HuH-7 (cell line): ENCODE results near the gene CPLANE2.
"Not testable (repeated sequence)": the region's sequence is repeated elsewhere in the genome, so short reads cannot be mapped to it uniquely, and the experiment has no call there.

ENCODE experiments used
- DNase-seq: peaks from one replicate; pipeline ENCODE4 v3.0.0; 2011; ENCODE audit warnings: low spot score

The CPLANE2 gene

DNA sequence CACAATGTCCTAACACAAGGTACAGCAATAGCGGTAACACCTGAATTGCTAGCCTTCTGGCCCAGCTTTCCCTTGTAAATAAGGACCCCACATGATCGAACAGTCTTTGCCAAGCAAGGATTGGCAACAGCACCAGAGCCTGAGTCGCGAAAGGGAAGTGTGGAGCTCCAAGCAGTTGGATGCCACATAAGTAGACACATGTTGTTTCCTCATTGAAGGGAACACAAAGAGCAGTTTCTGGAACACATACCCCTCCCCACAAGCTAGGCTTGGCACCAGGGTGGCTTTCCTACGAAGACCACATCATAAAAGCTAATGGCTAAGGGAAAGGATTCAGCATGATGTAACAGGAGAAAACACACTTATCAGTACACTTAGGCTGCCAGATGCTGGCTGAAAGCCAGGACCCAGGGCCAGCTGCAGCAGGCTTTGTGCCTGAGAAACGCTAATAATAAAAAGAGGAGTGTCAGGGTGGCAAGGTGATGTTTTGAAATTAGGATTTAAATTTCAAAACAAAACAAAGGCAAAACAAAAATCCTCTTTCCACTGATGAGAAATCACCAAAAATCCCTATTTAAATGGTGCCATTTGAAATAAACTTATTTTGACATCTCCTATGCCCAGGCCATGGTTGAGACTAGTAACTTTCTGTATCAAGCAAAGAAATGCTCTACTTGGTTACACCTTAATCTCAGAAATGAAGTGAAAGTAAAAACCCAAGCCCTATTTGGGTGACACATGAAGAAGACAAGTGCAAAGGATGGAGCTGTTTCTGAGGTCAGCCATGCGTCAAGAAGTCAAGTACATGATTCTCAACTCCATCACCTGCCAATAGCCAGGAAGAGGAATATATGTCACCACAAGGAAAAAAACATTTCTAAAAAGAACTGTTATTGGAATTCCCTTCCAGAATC is 11.9 kb upstream of the CPLANE2 start:
- DNase-seq = peak; percentile 37

DNA sequence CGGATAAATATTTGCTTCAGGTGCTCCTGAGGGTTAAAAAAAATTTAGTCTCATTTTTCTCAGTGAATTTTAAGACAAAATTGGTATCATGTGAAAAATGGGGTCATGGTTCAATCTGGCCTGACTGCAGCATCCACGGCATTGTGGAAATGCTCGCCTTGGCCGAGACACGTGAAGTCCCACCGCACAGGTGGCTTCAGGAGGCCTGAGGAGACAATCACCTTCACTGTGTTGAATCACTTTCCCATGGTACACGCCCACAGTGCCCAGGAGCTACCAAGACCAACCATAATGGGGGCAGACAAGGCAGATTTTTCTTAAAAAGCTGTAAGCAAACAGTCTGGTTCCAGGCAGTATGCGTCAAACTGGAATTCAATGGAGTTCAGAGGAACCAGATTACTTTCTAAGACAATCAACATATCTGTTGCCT is 11.0 kb upstream of the CPLANE2 start:
- no peak for DNase-seq

DNA sequence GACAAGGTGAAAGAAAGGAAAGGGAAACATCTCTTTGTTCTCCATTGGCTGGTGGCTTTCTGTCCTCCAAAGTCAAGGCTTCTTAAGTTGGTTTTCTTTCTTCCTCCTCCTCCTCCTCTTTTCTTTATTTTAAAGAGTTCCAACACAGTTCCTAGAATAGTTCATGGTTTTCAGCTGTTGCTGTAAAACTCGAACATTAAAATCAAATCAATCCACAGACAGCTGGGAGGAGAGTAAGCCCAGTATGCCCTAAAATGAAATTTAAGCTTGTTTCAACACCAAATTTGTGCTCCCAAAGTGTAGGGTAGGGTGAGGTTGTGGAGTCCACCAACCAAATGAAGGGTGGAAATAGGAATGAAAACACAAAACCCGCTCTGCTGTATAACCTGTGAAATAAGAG is 10.5 kb upstream of the CPLANE2 start:
- DNase-seq = no peak

DNA sequence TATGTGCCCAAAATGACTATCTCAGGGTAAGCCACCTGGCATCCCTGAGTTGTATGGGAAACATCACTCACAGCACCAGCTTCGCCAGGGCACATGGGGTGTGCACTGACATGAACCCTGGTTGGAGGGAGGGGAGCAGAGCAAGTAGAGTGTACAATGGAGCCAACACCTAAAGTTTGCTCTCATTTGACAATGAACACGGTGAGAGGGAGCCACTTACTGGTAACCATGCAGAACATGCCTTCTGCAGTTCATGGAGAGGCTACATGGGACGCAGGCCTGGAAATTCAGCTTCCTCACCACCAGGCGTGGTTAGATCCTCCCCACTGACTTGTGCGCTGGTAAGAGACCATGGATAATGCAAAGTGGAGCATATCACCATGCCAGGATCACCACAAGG is 10.0 kb upstream of the CPLANE2 start:
- DNase-seq = no peak

DNA sequence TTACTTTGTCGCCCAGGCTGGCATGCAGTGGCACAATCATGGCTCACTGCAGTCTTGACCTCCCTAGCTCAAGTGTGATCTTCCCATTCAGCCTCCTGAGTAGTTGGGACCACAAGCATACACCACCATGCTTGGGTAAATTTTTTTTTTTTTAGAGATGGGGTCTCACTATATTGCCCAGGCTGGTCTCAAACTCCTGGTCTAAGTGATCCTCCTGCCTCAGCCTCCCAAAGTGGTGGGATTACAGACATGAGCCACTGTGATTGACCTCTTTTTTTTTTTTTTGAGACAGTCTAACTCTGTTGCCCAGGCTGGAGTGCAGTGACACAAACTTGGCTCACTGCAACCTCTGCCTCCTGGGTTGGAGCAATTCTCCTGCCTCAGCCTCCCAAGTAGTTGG is 9.3 kb upstream of the CPLANE2 start:
- DNase-seq = not testable (repeated sequence)

DNA sequence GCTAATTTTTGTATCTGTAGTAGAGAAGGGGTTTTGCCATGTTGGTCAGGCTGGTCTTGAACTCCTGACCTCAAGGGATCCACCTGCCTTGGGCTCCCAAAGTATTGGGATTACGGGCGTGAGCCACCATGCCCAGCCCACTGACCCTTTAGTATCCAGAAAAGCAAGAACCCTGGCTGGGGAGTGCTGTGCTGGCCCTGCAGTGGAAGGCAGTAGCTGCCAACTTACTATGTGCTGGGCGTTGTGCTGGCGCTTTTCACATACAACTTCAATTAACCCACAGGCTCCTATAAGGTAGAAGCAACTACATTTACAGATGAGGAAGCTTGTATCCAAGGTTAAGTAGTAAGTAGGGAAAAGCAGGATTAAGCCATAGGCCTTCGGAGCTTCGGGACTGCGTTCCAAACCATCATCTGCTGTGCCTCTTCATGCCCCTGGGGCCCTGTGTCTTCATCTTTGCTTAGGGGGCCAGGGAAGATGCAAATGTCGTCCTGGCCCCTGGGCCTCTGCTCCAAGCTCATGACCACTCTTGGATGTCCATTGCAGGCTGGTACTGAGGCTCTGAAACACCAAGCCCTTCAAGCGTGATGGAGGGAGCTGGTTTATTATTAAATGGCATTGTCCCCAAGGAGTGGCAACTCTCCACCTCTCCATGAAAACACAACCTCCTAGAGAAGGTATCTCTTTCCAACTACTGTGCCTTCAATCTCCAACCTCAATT is 8.7 kb upstream of the CPLANE2 start:
- DNase-seq = no peak

DNA sequence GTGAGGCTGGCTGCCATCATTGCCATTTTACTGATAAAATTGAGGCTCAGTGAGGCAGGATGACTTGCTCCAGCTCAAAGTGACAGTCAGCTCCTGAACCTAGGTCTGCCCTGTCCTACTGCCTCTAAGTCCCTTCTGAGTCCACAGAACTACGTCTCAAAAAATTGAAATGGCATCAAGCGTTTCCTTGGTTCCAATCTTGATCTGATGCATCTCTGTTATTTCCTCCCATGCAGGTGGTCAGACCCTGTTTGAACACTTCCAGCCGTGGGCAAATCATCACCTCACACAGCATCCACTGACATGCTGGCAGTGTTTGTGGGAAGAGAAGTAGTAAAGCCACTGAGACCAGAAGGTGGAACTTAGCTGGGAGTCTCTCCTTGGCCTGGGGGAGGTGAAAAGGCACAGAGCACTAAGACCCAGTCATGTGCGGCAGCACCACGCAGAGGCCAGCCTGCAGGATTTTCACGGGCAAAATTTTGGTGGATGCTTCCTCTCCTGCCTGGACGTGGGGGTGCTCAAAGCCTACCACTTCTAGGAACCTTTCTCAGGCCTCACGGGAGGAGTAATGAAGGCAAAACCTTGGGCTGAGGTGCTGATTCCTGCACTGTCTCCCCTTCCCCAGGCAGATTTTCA is 7.8 kb upstream of the CPLANE2 start:
- DNase-seq = no peak

DNA sequence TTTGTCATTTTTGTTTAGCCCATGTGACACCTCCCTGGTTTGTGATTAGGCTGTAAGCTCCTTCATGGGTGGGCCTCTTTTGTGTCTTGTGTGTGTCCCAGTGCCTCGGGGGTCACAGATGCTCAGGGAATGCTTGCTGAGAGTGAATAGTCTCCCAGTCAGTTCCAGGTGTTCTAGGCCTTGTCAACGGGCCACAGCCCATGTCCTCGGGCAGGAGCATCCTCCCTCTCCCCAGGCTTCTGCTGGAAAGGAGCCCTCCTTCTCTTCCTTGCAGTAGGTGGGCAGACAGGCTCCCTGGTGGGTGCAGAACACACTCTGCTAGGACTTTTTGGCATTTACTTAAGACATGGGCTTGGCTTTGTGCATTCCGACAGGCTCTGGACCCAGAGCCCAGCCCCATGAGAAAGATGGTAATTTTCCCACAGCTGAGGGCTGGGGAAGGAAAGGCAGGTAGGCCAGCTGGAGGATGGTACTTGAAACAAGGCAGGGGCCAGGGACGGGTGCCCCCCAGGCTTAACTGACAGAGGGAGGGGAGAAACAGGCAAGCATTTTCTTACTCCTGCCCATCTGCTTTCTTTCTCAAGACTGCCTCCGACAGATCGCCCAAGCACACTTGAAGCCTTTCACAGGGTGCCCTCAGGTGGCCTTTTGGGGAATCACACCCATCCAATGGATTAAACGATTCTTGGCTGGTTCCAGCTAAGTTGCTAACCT is 7.1 kb upstream of the CPLANE2 start:
- DNase-seq = peak; percentile 63

DNA sequence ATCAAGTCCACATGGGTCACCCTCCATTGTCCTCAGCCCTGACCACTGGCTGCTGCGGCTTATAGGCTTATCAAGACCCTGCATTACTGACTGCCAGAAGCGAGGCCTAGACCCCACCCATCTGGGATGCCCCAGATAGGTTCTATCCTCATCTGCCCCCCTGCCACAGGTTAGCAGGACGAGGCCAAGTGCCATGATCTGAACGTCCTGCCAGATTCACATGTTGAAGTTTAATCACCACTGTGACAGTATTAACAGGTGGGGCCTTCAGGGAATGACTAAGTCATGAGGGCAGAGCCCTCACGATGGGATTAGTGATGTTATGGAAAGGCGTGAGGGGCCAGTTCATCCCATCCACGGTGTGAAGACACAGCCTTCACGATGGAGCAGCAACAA is 6.2 kb upstream of the CPLANE2 start:
- no peak for DNase-seq

DNA sequence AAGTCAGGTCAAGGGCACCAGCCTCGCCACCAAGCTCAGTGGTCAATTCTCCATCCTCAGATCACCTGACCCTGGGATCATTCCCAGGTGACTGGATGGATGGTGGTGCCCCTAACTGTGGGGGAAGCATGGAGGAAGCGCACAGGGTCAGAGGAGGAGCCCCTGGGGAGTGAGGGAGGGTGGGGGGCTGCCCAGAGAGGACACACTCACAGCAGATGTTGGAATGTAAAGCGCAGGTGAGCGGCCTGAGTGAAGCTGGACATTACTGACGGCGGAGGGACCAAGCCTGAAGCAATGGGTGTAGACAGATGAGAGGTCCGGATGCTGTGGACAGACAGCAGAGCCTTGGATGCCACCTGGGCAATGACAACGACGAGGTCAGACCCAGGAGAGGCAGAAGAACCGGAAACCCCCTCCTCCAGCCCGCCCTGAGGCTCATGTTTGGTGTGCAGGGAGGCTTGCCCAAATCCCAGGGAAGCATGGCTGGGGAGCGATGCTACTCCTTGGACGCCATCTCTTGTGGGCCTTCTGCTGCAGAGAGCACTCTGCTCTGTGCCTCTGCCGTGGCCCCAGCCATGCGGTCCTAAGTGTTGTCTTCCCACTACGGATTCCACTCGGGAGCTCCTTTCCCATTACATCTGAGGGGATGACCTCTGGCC is 5.7 kb upstream of the CPLANE2 start:
- no peak for DNase-seq

DNA sequence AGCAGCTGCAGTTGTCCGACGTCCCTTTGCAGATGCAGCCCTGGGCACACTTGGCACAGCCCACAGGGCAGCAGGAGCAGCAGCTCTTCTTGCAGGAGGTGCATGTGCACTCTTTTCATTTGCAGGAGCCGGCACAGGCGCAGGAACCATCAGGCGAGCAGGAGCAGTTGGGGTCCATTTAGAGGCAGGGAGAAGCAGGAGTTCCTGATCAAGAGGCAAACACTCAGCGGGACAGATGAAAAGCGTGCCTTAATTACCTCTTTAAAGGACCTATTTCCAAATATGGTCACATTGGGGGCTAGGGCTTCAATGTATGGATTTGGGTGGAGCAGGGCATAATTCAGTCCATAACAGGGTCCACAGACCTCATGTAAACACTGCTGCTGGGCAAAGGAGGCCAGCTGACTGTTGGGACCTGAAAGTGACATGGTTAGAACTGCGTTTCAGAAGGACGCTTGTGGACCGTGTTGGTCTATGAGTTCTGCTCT is 4.3 kb upstream of the CPLANE2 start:
- DNase-seq = no peak

DNA sequence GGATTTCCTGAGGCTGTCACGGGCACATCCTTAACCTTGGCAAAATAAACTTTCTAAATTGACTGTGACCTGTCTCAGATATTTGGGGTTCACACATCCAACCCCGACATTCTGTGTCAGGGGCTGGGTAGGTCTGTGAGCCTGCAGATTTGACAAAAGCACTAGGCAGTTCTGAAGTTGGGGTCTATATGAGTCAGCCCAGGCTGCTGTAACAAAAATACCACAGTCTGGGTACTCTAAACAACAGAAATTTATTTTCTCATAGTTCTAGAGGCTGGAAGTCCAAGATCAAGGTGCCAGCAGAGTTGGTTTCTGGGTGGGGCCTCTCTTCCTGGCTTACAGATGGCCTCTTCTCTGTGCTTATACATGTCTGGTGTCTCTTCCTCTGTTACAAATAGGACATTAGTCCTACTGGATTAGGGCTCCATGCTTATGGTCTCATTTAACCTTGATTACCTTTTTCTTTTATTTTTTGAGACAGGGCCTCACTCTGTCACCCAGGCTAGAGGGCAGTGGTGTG is 3.0 kb upstream of the CPLANE2 start:
- no peak for DNase-seq

DNA sequence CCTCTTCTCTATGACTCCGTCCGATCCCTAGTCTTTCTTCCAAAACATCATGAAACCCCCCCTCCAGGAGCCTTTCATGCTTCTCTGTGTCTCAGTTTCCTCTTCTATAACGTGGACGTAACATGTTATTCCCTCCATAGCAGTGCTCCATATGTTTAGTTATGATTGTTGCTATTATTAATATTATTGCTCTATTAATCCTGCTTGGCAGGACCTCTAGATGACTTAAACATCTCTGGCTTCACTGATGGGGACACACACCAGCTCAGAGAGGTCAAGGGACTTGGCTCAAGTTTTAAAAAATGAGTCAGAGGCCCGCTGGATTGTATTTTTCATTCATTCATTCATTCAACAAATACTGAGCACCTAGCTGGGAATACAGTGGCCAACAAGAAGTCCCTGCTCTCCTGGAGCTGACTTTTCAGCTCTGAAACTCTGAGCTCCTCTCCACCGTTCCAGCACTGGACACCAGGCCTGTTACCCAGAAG is 404 bp upstream of the CPLANE2 start:
- no peak for DNase-seq

DNA sequence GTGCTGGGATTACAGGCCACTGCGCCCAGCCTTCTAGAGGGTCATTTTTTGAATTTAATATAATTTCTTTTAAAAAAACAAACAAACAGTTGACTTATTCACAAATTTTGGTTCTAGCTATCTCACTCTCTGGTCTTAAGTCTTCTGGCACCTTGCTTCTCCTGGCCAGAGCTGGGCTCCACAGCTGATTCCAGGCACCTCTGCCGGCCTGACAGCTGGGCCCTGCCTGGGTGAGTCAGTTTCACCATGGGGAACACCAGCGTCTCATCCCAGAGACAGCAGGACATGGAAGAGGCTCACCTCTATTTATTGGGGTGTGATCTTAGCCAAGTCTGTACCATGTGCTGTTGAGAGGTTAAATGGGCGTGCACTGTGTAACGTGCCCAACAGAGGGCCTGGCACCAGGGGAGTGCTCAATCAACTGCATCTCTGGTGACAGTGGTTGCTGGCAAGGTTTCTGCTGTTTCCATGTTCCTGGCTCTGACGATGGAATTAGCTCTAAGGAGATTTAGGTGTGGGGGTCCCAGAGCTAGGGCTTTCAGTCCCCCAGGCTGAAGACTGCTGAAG is 956 bp downstream of the CPLANE2 start:
- DNase-seq = peak; percentile 40

DNA sequence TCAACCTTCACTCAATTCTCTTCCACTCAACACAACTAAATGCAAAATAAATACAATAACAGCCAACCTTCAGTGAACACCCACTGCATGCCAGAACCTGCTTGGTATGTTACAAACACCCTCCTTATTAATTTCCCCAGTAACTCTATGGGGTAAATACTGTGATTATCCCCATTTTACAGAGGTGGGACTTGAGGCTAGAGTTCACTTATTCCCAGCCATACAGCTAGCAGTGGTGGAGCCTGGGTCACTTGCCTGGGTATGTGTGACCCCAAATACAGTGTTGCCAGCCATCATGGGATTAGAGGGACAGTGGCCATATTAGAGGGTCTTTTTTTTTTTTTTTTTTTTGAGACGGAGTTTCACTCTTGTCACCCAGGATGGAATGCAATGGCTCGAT is 1.6 kb downstream of the CPLANE2 start:
- DNase-seq = no peak

DNA sequence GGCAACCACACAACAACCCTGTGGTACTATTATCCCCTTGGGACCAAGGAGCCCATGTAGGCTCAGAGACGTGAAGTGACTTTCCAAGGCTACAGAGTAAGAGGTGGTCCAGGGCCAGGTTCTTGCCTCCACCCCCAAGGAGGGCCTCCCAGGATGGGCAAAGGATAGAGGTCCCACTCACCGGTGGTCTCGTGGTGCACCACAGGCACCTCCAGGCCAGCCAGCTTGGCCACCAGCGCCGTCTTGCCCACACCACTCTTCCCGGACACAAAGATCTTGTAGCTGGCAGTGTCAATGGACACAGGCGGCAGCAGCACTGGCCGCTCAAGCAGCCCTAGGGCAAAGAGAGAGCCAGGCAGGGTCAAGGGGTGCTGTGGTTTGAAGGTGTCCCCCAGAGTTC is 3.6 kb downstream of the CPLANE2 start:
- no peak for DNase-seq

DNA sequence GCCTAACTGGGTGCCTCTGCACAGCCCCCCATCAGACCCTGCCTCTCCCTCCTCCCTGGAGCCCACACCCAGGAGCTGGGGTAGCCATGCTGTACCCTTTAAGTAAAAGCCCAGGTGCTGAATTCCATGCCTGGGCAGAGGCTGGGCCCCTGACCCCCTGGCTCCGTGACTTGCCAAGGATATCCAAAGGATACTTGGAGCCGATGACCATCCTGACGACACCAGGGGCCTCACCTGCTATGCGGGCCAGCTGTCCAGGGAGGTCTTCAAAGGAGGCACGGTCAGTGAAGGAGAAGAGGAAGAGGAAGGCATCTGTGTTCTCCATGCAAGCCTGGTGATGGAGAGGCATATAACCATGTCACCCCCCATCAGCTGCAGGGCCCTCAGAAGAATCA is 4.7 kb downstream of the CPLANE2 start:
- DNase-seq = no peak

DNA sequence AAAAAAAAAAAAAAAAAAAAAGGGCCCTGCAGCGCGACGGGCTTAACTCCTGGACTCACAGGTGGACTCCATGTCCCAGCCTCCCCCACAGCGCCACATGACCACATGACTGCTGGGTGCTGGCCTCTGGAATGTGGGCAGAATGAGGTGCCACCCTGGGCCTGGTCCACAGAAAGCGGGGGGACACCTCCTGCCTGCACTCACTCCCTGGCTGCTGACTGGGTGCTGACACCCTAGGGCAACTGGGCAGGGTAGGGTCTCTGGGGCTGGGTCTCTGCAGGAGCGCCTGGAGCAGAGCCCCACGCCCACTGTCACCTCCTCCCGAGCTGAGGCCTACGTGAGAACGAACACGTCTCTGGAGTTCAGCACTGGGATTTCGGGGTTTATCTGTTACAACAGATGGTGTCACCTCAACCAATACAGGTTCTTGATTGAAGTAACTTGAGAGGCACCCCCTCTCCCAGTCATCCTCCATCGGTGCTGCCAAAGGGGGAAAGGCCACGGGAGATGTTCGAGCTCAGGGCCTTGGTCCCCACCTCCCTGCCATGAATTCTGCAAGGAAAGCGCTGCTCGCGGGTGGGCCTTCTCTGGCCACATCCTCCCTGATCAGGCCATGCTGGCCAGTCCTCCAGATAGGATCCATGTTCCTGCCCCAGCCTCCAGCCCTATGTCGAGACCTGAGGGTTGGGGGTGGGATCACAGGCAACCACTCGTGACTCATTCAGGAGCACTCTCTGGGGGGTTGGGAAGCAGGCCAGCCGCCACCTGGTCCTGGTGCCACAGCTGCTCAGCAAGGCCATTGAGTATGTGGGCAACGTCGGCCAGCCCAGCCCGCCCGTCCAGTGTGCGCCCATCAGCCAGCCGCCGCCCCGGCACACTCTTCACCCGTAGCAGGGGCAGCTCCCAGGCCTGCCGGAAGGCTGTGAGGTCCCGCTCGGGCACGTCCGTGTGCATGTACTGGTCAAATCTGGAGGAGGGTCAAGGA is 5.4 kb downstream of the CPLANE2 start:
- no peak for DNase-seq

DNA sequence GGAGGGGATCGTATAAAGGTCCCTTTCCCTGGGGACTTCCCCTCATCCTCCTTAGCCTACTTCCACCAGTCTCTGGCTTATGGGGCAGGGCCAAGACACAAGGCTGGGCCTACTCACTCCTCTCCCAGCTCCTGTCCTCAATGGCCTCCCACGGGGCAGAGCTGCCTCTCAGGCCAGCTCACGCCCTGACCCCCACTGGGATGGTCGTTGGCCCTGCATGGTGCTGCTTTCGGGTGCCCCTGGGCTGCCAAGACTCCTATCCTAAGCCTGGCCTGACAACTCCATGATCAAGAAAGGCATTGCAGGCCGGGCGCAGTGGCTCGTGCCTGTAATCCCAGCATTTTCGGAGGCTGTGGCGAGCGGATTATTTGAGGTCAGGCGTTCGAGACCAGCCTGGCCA is 6.2 kb downstream of the CPLANE2 start:
- no peak for DNase-seq
